ENCODE data around the gene RGS19. TPM values are rescaled to one million over a fixed set of nuclear protein-coding genes. Genes with fewer than 3 reads are reported as not detected.

RGS19 gene
- total RNA-seq, 1 experiment from 2014 or later: 12.8 TPM

- Histone ChIP-seq H3K9me3 (ENCODE audit: control insufficient read depth, low read depth, low read length) (no peaks in the 10 kb centered on the region), H3K4me2 (ENCODE audit: insufficient read depth, insufficient read length, low read length) (no peak overlapping the region), H4K91ac (ENCODE audit: insufficient read length, low read depth, low read length) (no peak overlapping the region), H3K4ac (ENCODE audit: low read depth, low read length) (no peak overlapping the region), H2BK12ac (ENCODE audit: insufficient read length, low read depth, low read length) (no peak overlapping the region), H3K79me2 (ENCODE audit: insufficient read depth, low read length) (no peaks in the 10 kb centered on the region), H3K9ac (ENCODE audit: extremely low read depth, insufficient read length, low read length) (no peak overlapping the region), H2BK15ac (ENCODE audit: low read depth, low read length) (no peak overlapping the region), H3K23ac (ENCODE audit: insufficient read length, low read depth, low read length) (no peak overlapping the region), H3T11ph (ENCODE audit: low read length) (no peak overlapping the region), H2BK5ac (ENCODE audit: insufficient read length, low read length) (no peak overlapping the region), H4K5ac (ENCODE audit: insufficient read length, low read depth, low read length) (no peak overlapping the region), H3K18ac (ENCODE audit: insufficient read length, low read depth, low read length) (no peak overlapping the region), H3K27ac (ENCODE audit: insufficient read length, low read depth, low read length) (no peak overlapping the region), H4K20me1 (ENCODE audit: control insufficient read depth, insufficient read depth, insufficient read length) (no peaks in the 10 kb centered on the region), H2BK120ac (ENCODE audit: low read depth, low read length, poor library complexity, severe bottlenecking) (no peak overlapping the region), H2BK20ac (ENCODE audit: low read depth, low read length, poor library complexity, severe bottlenecking) (no peak overlapping the region), H3K27me3 (ENCODE audit: insufficient read depth, low read length) (peaks cover 3% of the 10 kb centered on the region; the same call in 1 of the 2 replicates), H3K56ac (ENCODE audit: insufficient read length, low read depth, low read length) (no peak overlapping the region), H3K23me2 (ENCODE audit: insufficient read length, low read depth, low read length, poor library complexity, severe bottlenecking) (no peaks in the 10 kb centered on the region), H2AFZ (ENCODE audit: low read length) (no peak overlapping the region), H3K4me1 (ENCODE audit: insufficient read depth, low read length) (no peaks in the 10 kb centered on the region), H2AK5ac (ENCODE audit: insufficient read length, low read length) (no peak overlapping the region), H4K8ac (replicated peaks; ENCODE audit: insufficient read length, low read depth, low read length) (no peak overlapping the region), H3K14ac (ENCODE audit: insufficient read depth, low read length) (no peak overlapping the region; the same call in 1 of the 2 replicates), H3K79me1 (ENCODE audit: insufficient read depth, low read depth, low read length, poor library complexity, severe bottlenecking) (no peaks in the 10 kb centered on the region)
- TF ChIP-seq CTCF (conservative IDR thresholded peaks at IDR 0.05): no peak
- peaks cover 2 to 3% of the 10 kb centered on the region in 2 experiments; a peak in 3 of 4 replicates for H3K4me1 Mint-ChIP-seq
- H3K27ac Mint-ChIP-seq: no peak overlapping the region
- WGBS (ENCODE audit: extremely low coverage, insufficient read length, low lambda C conversion rate): no CpG with 5 or more reads among the region's 28 CpGs
- DNase-seq: no peak
- H3K4me3 Mint-ChIP-seq: no peak overlapping the region; a peak in 1 of 5 replicates
- H3K36me3 Mint-ChIP-seq (ENCODE audit: insufficient read depth in 1 of 3, low read depth in 3 of 3): peaks cover 2 to 5% (median 2%) of the 10 kb centered on the region in 3 experiments; a peak in 5 of 7 replicates
- H3K27me3 Mint-ChIP-seq (ENCODE audit: low read depth): peaks cover 39% of the 10 kb centered on the region
- H3K9me3 Mint-ChIP-seq: peaks cover 5% of the 10 kb centered on the region in 2 experiments
Observed at GRCh38 chr20:64098471-64099013, 19.2 kb upstream of the RGS19 start.

All from H9 (cell line).